NCI-H2196 treated with DMSO at 0.1 percent for 48 hours (cell line): ENCODE measurements around the gene RMRP.

Source experiments
- DNase-seq: peaks from one replicate; lab custom pipeline; 2025; ENCODE audit not compliant: unreplicated experiment; lab: John Stamatoyannopoulos, UW

RMRP gene

GRCh38 chr9:35657546-35658136, at the start of gene RMRP:
TSS of gene RMRP (minus strand) at chr9:35658019.
- peak; percentile 95 for DNase-seq

- no peak for DNase-seq
Observed at GRCh38 chr9:35706951-35707350, 49.1 kb upstream of the RMRP start.

GRCh38 chr9:35705836-35706430, 48.1 kb upstream of the RMRP start:
- no peak for DNase-seq

DNA sequence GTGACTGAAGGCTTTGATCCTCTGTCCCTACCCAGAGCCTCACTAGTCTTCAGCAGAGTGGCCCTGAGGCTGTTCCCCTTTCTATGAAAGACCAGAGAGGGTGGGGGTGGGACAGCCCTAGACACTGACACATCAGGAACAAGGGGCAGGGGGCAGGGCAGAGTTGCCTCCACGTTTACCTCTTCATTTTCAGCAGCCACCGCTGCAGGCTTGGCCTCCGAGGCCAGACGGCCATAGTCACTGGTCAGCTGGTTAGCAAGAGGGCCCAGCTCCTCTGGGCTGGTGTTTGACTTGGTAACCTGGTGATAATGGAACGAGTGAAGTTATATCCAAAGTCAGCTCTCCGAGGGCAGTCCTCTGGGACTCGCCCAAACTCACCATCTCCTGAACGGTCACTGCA, 47.6 kb upstream of the RMRP start:
- no peak for DNase-seq

GRCh38 chr9:35703906-35704672, 46.3 kb upstream of the RMRP start:
- DNase-seq, result no peak

DNA sequence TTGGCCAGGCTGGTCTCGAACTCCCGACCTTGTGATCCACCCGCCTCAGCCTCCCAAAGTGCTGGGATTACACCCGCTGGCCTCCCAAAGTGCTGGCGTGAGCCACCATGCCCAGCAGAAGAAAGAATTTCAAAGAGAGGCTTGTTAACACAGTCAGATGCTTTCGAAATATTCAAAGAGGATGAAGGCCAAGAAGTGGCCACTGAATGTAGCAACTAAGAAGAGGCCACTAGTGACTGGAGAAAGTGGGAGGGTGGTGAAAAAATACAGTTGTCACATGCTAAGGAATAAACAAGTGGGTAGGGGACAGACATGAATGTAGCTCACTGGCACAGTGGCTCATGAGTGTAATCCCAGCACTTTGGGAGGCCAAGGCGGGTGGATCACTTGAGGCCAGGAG, 44.9 kb upstream of the RMRP start:
- no peak for DNase-seq

GRCh38 chr9:35700942-35701341, 43.1 kb upstream of the RMRP start:
- no peak for DNase-seq

- DNase-seq, result no peak
Observed at GRCh38 chr9:35700031-35700430, 42.2 kb upstream of the RMRP start.

- DNase-seq, result no peak
Observed at GRCh38 chr9:35698231-35698630, 40.4 kb upstream of the RMRP start.

DNA sequence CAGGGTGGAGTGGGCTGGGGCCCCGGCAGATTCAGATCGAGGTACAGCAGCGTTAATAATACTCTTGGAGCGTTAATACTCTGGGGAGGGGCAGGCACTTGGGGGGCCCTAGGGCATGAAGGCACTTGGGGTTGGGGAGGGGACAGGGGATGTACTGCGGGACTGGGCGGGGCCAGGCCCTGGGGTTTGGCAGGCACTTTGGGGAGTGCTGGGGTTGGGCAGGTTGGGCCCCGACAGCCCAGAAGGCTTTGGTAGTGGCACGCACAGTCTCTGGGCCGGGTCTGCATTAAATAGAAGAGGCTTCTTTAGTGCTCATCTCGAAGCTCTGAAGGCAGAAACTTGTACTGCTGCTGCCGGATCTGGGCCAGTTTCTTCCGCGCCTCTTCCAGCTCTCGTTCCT, 39.7 kb upstream of the RMRP start:
- no peak for DNase-seq

- DNase-seq, result no peak
Observed at GRCh38 chr9:35696520-35697215, 38.8 kb upstream of the RMRP start.

DNA sequence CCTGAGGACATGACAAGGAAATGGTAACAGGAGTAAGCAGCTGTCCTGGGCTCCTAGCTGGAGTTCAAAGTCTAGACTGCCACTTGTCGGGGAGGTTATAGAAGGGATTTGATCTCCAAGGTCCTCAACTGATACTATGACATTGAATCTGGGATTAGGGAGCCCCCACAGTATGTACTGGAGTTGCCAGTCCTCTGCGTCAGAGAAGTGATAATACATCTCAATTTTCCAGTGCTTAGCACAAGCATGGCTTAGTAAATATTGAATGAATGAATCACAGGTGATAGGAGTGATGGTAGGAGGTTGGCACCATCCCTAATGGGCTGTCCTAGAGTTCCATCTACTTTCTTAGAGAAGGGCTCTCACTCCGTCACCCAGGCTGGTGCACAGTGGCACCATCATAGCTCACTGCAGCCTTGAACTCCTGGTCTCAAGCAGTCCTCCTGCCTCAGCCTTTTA, 38.2 kb upstream of the RMRP start:
- no peak for DNase-seq

- no peak for DNase-seq
Observed at GRCh38 chr9:35691757-35692301, 34.0 kb upstream of the RMRP start.

- DNase-seq, result no peak
Observed at GRCh38 chr9:35691334-35691650, 33.5 kb upstream of the RMRP start.

- DNase-seq, result peak; percentile 26
Observed at GRCh38 chr9:35690614-35691333, 33.0 kb upstream of the RMRP start.

- DNase-seq, result no peak
Observed at GRCh38 chr9:35690294-35690613, 32.4 kb upstream of the RMRP start.

DNA sequence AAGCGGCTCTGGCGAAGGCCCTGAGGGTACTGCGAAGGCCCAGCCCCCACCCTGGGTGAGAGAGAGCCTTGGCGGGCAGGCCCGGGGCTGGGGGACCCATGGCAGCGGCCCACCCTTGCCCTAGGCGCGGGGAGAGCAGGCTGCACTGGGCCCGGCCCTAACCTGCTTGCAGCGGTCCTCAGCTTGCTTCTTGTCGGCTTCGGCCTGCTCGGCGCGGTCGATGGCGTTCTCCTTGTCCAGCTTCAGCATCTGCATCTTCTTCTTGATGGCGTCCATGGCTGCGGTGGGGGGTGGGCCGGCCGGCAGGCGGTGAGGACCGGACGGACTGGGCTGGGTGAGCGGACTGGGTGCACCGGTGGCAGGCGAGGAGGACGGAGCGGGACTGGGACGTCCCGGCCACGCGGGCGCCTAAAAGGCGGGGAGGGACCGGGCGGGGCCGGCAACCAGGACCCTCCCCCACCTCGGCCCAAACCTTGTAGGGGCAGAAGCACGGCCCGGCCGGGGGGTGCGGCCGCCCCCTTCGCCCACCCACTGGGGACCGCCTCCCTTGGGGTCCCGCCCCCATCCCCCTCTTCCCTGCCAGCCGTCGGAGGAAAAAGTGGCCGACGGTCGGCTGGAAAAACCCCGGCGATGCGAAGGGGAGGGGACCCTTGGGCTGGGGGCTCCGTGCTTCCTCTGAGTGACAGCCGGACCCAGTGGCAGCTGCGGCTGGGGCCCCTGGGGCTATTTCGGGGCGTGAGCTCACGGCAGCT, 31.9 kb upstream of the RMRP start, which contains the start of gene TPM2:
Gene TPM2 (minus strand): TSS at position 384 of the 752 bp plus-strand sequence. CDS start 108 bp downstream, at position 276.
- DNase-seq, result no peak

- no peak for DNase-seq
Observed at GRCh38 chr9:35688558-35689541, 31.0 kb upstream of the RMRP start.

GRCh38 chr9:35687972-35688557, 30.2 kb upstream of the RMRP start:
- no peak for DNase-seq
